ENCODE measurements around the gene RPP38. TPM values are rescaled to one million over a fixed set of nuclear protein-coding genes. Genes with fewer than 3 reads are reported as not detected.

RPP38 gene
- 14.7 TPM for total RNA-seq
- 32.2 TPM for polyA plus RNA-seq
- long read RNA-seq, donor 1, partial matches to known transcripts = 0 of 1 reads
- long read RNA-seq, donor 1, other reads (novel, unspliced or antisense) = 0 of 1 reads
- long read RNA-seq, donor 2 = 0 reads
- long read RNA-seq, donor 3, transcript RPP38-207 (2 exons, 1,537 nt) = minor isoform, 6 of 61 reads
- long read RNA-seq, donor 3, transcript RPP38-201 (3 exons, 1,457 nt) = minor isoform, 5 of 61 reads
- long read RNA-seq, donor 3, transcript RPP38-203 (2 exons, 1,030 nt) = major isoform, 11 of 61 reads
- long read RNA-seq, donor 3, partial matches to known transcripts = 29 of 61 reads
- long read RNA-seq, donor 3, other reads (novel, unspliced or antisense) = 9 of 61 reads
- long read RNA-seq, donor 4, transcript RPP38-204 (3 exons, 1,296 nt) = major isoform, 6 of 48 reads
- long read RNA-seq, donor 4, transcript RPP38-203 (2 exons, 1,030 nt) = major isoform, 6 of 48 reads
- long read RNA-seq, donor 4, partial matches to known transcripts = 33 of 48 reads
- long read RNA-seq, donor 4, other reads (novel, unspliced or antisense) = 0 of 48 reads
- long read RNA-seq, donor 5, transcript RPP38-203 (2 exons, 1,030 nt) = minor isoform, 7 of 42 reads
- long read RNA-seq, donor 5, transcript RPP38-207 (2 exons, 1,537 nt) = minor isoform, 6 of 42 reads
- long read RNA-seq, donor 5, transcript RPP38-201 (3 exons, 1,457 nt) = major isoform, 8 of 42 reads
- long read RNA-seq, donor 5, partial matches to known transcripts = 10 of 42 reads
- long read RNA-seq, donor 5, other reads (novel, unspliced or antisense) = 7 of 42 reads
- long read RNA-seq, donor 6, partial matches to known transcripts = 24 of 38 reads
- long read RNA-seq, donor 6, other reads (novel, unspliced or antisense) = 9 of 38 reads
- long read RNA-seq, donor 7, transcript RPP38-204 (3 exons, 1,296 nt) = major isoform, 7 of 32 reads
- long read RNA-seq, donor 7, transcript RPP38-203 (2 exons, 1,030 nt) = minor isoform, 5 of 32 reads
- long read RNA-seq, donor 7, partial matches to known transcripts = 18 of 32 reads
- long read RNA-seq, donor 7, other reads (novel, unspliced or antisense) = 0 of 32 reads
- long read RNA-seq, donor 8, partial matches to known transcripts = 0 of 1 reads
- long read RNA-seq, donor 8, other reads (novel, unspliced or antisense) = 0 of 1 reads
- long read RNA-seq, donor 9, partial matches to known transcripts = 6 of 10 reads
- long read RNA-seq, donor 9, other reads (novel, unspliced or antisense) = 0 of 10 reads
- long read RNA-seq, donor 10, transcript RPP38-201 (3 exons, 1,457 nt) = major isoform, 5 of 35 reads
- long read RNA-seq, donor 10, transcript RPP38-207 (2 exons, 1,537 nt) = major isoform, 5 of 35 reads
- long read RNA-seq, donor 10, transcript RPP38-204 (3 exons, 1,296 nt) = major isoform, 5 of 35 reads
- long read RNA-seq, donor 10, partial matches to known transcripts = 16 of 35 reads
- long read RNA-seq, donor 10, other reads (novel, unspliced or antisense) = 0 of 35 reads

GRCh38 chr10:15097011-15097812 lies at the start of gene RPP38:
Gene RPP38, plus strand, starts transcription at chr10:15097355. Its CDS starts 5,960 bp downstream, at chr10:15103315.
- Histone ChIP-seq H3K4me3 (ENCODE audit: low read length in 2 of 2) (peak within 1 kb of the TSS; percentile 75 to 96), H3K27ac (ENCODE audit: low read depth in 1 of 2, low read length in 1 of 2) (peak within 1 kb of the TSS; percentile 96 to 98), H3K36me3 (ENCODE audit: control insufficient read depth in 2 of 2, insufficient read depth in 2 of 2, low read length in 1 of 2) (peaks cover 4 to 9% of the 10 kb centered on the region in 2 donors), H3K9me3 (ENCODE audit: control insufficient read depth in 2 of 2, insufficient read depth in 1 of 2, low read length in 1 of 2) (no peaks in the 10 kb centered on the region), H3K27me3 (ENCODE audit: control insufficient read depth in 2 of 2, insufficient read depth in 1 of 2, low read length in 1 of 2) (no peaks in the 10 kb centered on the region), H3K4me1 (ENCODE audit: control insufficient read depth in 2 of 2, insufficient read depth in 2 of 2, low read length in 2 of 2) (peaks cover 15 to 24% of the 10 kb centered on the region in 2 donors)
- under 1% methylated on average over 84 of the region's 84 CpGs for WGBS
- DNase-seq (ENCODE audit: low read depth in 6 of 9, low spot score in 9 of 9) = peak; percentile 76 to 96 (median 89)

GRCh38 chr10:15049533-15049932 lies 47.6 kb upstream of the RPP38 start:
- DNase-seq (ENCODE audit: low read depth in 6 of 9, low spot score in 9 of 9) = no peak
- Histone ChIP-seq H3K4me3 (ENCODE audit: low read length in 2 of 2) (no peak overlapping the region), H3K27ac (ENCODE audit: low read depth in 1 of 2, low read length in 1 of 2) (no peak overlapping the region), H3K27me3 (ENCODE audit: control insufficient read depth in 2 of 2, insufficient read depth in 1 of 2, low read length in 1 of 2) (no peaks in the 10 kb centered on the region), H3K4me1 (ENCODE audit: control insufficient read depth in 2 of 2, insufficient read depth in 2 of 2, low read length in 2 of 2) (no peaks in the 10 kb centered on the region), H3K9me3 (ENCODE audit: control insufficient read depth in 2 of 2, insufficient read depth in 1 of 2, low read length in 1 of 2) (no peaks in the 10 kb centered on the region), H3K36me3 (ENCODE audit: control insufficient read depth in 2 of 2, insufficient read depth in 2 of 2, low read length in 1 of 2) (no peaks in the 10 kb centered on the region)

GRCh38 chr10:15052121-15052520 lies 45.0 kb upstream of the RPP38 start:
- WGBS = 97% methylated on average over 7 of the region's 7 CpGs
- Histone ChIP-seq H3K9me3 (ENCODE audit: control insufficient read depth in 2 of 2, insufficient read depth in 1 of 2, low read length in 1 of 2) (no peaks in the 10 kb centered on the region), H3K36me3 (ENCODE audit: control insufficient read depth in 2 of 2, insufficient read depth in 2 of 2, low read length in 1 of 2) (no peaks in the 10 kb centered on the region)

GRCh38 chr10:15053061-15053460 lies 44.1 kb upstream of the RPP38 start:
- no peaks in the 10 kb centered on the region for H3K4me1 ChIP-seq (ENCODE audit: control insufficient read depth in 2 of 2, insufficient read depth in 2 of 2, low read length in 2 of 2)
- H3K27me3 ChIP-seq (ENCODE audit: control insufficient read depth in 2 of 2, insufficient read depth in 1 of 2, low read length in 1 of 2) = no peaks in the 10 kb centered on the region
- H3K4me3 ChIP-seq (ENCODE audit: low read length in 2 of 2) = no peak overlapping the region
- no peak for DNase-seq (ENCODE audit: low read depth in 6 of 9, low spot score in 9 of 9)
- no peak overlapping the region for H3K27ac ChIP-seq (ENCODE audit: low read depth in 1 of 2, low read length in 1 of 2)
- H3K9me3 ChIP-seq (ENCODE audit: control insufficient read depth in 2 of 2, insufficient read depth in 1 of 2, low read length in 1 of 2) = no peaks in the 10 kb centered on the region
- 96% methylated on average over 3 of the region's 3 CpGs for WGBS
- H3K36me3 ChIP-seq (ENCODE audit: control insufficient read depth in 2 of 2, insufficient read depth in 2 of 2, low read length in 1 of 2) = no peaks in the 10 kb centered on the region

More at GRCh38 chr10:15052121-15052520, 45.0 kb upstream of the RPP38 start:
- no peak for DNase-seq (ENCODE audit: low read depth in 6 of 9, low spot score in 9 of 9)
- no peaks in the 10 kb centered on the region for H3K27me3 ChIP-seq (ENCODE audit: control insufficient read depth in 2 of 2, insufficient read depth in 1 of 2, low read length in 1 of 2)
- H3K4me1 ChIP-seq (ENCODE audit: control insufficient read depth in 2 of 2, insufficient read depth in 2 of 2, low read length in 2 of 2) = no peaks in the 10 kb centered on the region
- H3K27ac ChIP-seq (ENCODE audit: low read depth in 1 of 2, low read length in 1 of 2) = no peak overlapping the region
- no peak overlapping the region for H3K4me3 ChIP-seq (ENCODE audit: low read length in 2 of 2)

- H3K4me1 ChIP-seq (ENCODE audit: control insufficient read depth in 2 of 2, insufficient read depth in 2 of 2, low read length in 2 of 2) = no peaks in the 10 kb centered on the region
- no peaks in the 10 kb centered on the region for H3K36me3 ChIP-seq (ENCODE audit: control insufficient read depth in 2 of 2, insufficient read depth in 2 of 2, low read length in 1 of 2)
- no peak overlapping the region for H3K27ac ChIP-seq (ENCODE audit: low read depth in 1 of 2, low read length in 1 of 2)
- no peak overlapping the region for H3K4me3 ChIP-seq (ENCODE audit: low read length in 2 of 2)
- H3K27me3 ChIP-seq (ENCODE audit: control insufficient read depth in 2 of 2, insufficient read depth in 1 of 2, low read length in 1 of 2) = no peaks in the 10 kb centered on the region
- no peaks in the 10 kb centered on the region for H3K9me3 ChIP-seq (ENCODE audit: control insufficient read depth in 2 of 2, insufficient read depth in 1 of 2, low read length in 1 of 2)
- 56% methylated on average over 1 of the region's 1 CpG for WGBS
- DNase-seq (ENCODE audit: low read depth in 6 of 9, low spot score in 9 of 9) = no peak
Observed at GRCh38 chr10:15058689-15059088, 38.5 kb upstream of the RPP38 start.

- Histone ChIP-seq H3K27ac (ENCODE audit: low read depth in 1 of 2, low read length in 1 of 2) (no peak overlapping the region), H3K36me3 (ENCODE audit: control insufficient read depth in 2 of 2, insufficient read depth in 2 of 2, low read length in 1 of 2) (no peaks in the 10 kb centered on the region), H3K4me1 (ENCODE audit: control insufficient read depth in 2 of 2, insufficient read depth in 2 of 2, low read length in 2 of 2) (no peaks in the 10 kb centered on the region), H3K27me3 (ENCODE audit: control insufficient read depth in 2 of 2, insufficient read depth in 1 of 2, low read length in 1 of 2) (no peaks in the 10 kb centered on the region), H3K4me3 (ENCODE audit: low read length in 2 of 2) (no peak overlapping the region), H3K9me3 (ENCODE audit: control insufficient read depth in 2 of 2, insufficient read depth in 1 of 2, low read length in 1 of 2) (no peaks in the 10 kb centered on the region)
- WGBS = 85% methylated on average over 4 of the region's 4 CpGs
- no peak for DNase-seq (ENCODE audit: low read depth in 6 of 9, low spot score in 9 of 9)
Observed at GRCh38 chr10:15059914-15060313, 37.2 kb upstream of the RPP38 start.

- H3K4me1 ChIP-seq (ENCODE audit: control insufficient read depth in 2 of 2, insufficient read depth in 2 of 2, low read length in 2 of 2) = no peaks in the 10 kb centered on the region
- no peaks in the 10 kb centered on the region for H3K9me3 ChIP-seq (ENCODE audit: control insufficient read depth in 2 of 2, insufficient read depth in 1 of 2, low read length in 1 of 2)
- WGBS = 91% methylated on average over 2 of the region's 2 CpGs
- no peak for DNase-seq (ENCODE audit: low read depth in 6 of 9, low spot score in 9 of 9)
- H3K27me3 ChIP-seq (ENCODE audit: control insufficient read depth in 2 of 2, insufficient read depth in 1 of 2, low read length in 1 of 2) = no peaks in the 10 kb centered on the region
- no peak overlapping the region for H3K27ac ChIP-seq (ENCODE audit: low read depth in 1 of 2, low read length in 1 of 2)
- no peak overlapping the region for H3K4me3 ChIP-seq (ENCODE audit: low read length in 2 of 2)
- H3K36me3 ChIP-seq (ENCODE audit: control insufficient read depth in 2 of 2, insufficient read depth in 2 of 2, low read length in 1 of 2) = no peaks in the 10 kb centered on the region
Observed at GRCh38 chr10:15060638-15061037, 36.5 kb upstream of the RPP38 start.

- Histone ChIP-seq H3K27me3 (ENCODE audit: control insufficient read depth in 2 of 2, insufficient read depth in 1 of 2, low read length in 1 of 2) (no peaks in the 10 kb centered on the region), H3K4me1 (ENCODE audit: control insufficient read depth in 2 of 2, insufficient read depth in 2 of 2, low read length in 2 of 2) (no peaks in the 10 kb centered on the region), H3K9me3 (ENCODE audit: control insufficient read depth in 2 of 2, insufficient read depth in 1 of 2, low read length in 1 of 2) (no peaks in the 10 kb centered on the region), H3K27ac (ENCODE audit: low read depth in 1 of 2, low read length in 1 of 2) (no peak overlapping the region), H3K4me3 (ENCODE audit: low read length in 2 of 2) (no peak overlapping the region), H3K36me3 (ENCODE audit: control insufficient read depth in 2 of 2, insufficient read depth in 2 of 2, low read length in 1 of 2) (no peaks in the 10 kb centered on the region)
- WGBS = 95% methylated on average over 5 of the region's 5 CpGs
- no peak for DNase-seq (ENCODE audit: low read depth in 6 of 9, low spot score in 9 of 9)
Observed at GRCh38 chr10:15067154-15067553, 30.0 kb upstream of the RPP38 start.
